ENCODE data around the gene HTRA3.

- TF ChIP-seq POLR2A (IDR thresholded peaks at IDR 0.05) (no peak), CTCF (IDR thresholded peaks at IDR 0.05) (no peak)
Observed at GRCh38 chr4:8244001-8244757, 25.4 kb upstream of the HTRA3 start.
